ENCODE results near the gene PAFAH2.

GRCh38 chr1:25985171-25985570 lies 12.7 kb downstream of the PAFAH2 start:
- TF ChIP-seq CTCF (IDR thresholded peaks at IDR 0.05) (no peak), POLR2AphosphoS5 (IDR thresholded peaks at IDR 0.05) (no peak)

All from upper lobe of left lung (tissue), 4 donors.